HepG2 (cell line): ENCODE data around the gene SBNO1. TPM values are rescaled to one million over a fixed set of nuclear protein-coding genes. Genes with fewer than 3 reads are reported as not detected.

ENCODE experiments used
- AKAP8 ChIP-seq: sonication (generic); formaldehyde crosslinking; IDR thresholded peaks from 2 replicates; pipeline ENCODE4 v1.5.1; 2020; ENCODE audit warnings: mild to moderate bottlenecking, missing genetic modification reagents
- ATF7-NPFF ChIP-seq: sonication (generic); formaldehyde crosslinking; IDR thresholded peaks from 2 replicates; pipeline ENCODE4 v1.8.1; 2023; ENCODE audit warnings: mild to moderate bottlenecking, low read depth, missing genetic modification reagents, moderate library complexity
- ATRX ChIP-seq: sonication (generic); formaldehyde crosslinking; IDR thresholded peaks from 2 replicates; pipeline ENCODE4 v1.4.0; 2020; ENCODE audit warnings: missing genetic modification reagents, borderline replicate concordance
- HOXA7 ChIP-seq: sonication (generic); formaldehyde crosslinking; IDR thresholded peaks from 2 replicates; pipeline ENCODE4 v1.8.1; 2022; ENCODE audit warnings: mild to moderate bottlenecking, missing genetic modification reagents, moderate library complexity
- HOXA9 ChIP-seq: sonication (generic); formaldehyde crosslinking; IDR thresholded peaks from 2 replicates; pipeline ENCODE4 v1.8.1; 2022; ENCODE audit warnings: missing genetic modification reagents, mild to moderate bottlenecking, moderate library complexity, borderline replicate concordance
- IKZF4 ChIP-seq: sonication (generic); formaldehyde crosslinking; IDR thresholded peaks from 2 replicates; pipeline ENCODE4 v1.5.1; 2020; ENCODE audit warnings: borderline replicate concordance, mild to moderate bottlenecking, low read depth, missing genetic modification reagents; ENCODE audit errors: not compliant biosample characterization
- ISX ChIP-seq: sonication (generic); formaldehyde crosslinking; conservative IDR thresholded peaks from 2 replicates; pipeline ENCODE4 v1.5.0; 2020; ENCODE audit warnings: missing genetic modification reagents
- RBM22 ChIP-seq: fragments of 200-400 bp; formaldehyde crosslinking; optimal IDR thresholded peaks from 2 replicates; pipeline ENCODE3; 2017; ENCODE audit warnings: mild to moderate bottlenecking, low read length, moderate library complexity
- SNAI1 ChIP-seq: sonication (generic); formaldehyde crosslinking; IDR thresholded peaks from 2 replicates; pipeline ENCODE4 v1.5.0; 2020; ENCODE audit warnings: mild to moderate bottlenecking, missing genetic modification reagents, borderline replicate concordance
- SOX6 ChIP-seq, 2 experiments: fragments of 450-650 bp in 1 of 2; sonication (generic) in 1 of 2; formaldehyde crosslinking in 1 of 2; IDR thresholded peaks; 2 replicates each; pipeline versions ENCODE4 v1.4.0 to v1.6.1; 2017 to 2020; ENCODE audit warnings: antibody characterized with exemption in 1 of 2, mild to moderate bottlenecking in 1 of 2, missing genetic modification reagents in 1 of 2
- SUZ12 ChIP-seq: fragments of 150-350 bp; IDR thresholded peaks from 2 replicates; pipeline ENCODE4 v1.6.1; 2014; ENCODE audit warnings: low read depth, low read length
- ZNF251 ChIP-seq: sonication (generic); formaldehyde crosslinking; IDR thresholded peaks from 2 replicates; pipeline ENCODE4 v1.9.0; 2021; ENCODE audit warnings: mild to moderate bottlenecking, missing genetic modification reagents
- ZNF788 ChIP-seq: sonication (generic); formaldehyde crosslinking; IDR thresholded peaks from 2 replicates; pipeline ENCODE4 v1.5.0; 2020; ENCODE audit warnings: mild to moderate bottlenecking, missing genetic modification reagents, borderline replicate concordance
- ZNF891 ChIP-seq: sonication (generic); formaldehyde crosslinking; IDR thresholded peaks from 2 replicates; pipeline ENCODE4 v1.5.0; 2020; ENCODE audit warnings: mild to moderate bottlenecking, missing genetic modification reagents
- polyA plus RNA-seq, 8 experiments: library from polyadenylated mRNA; depleted of rRNA in 3 of 8; stranded (reverse) in 7 of 8; unstranded in 1 of 8; fragments of >200 nt; fragmentation: Illumina TruSeq in 4 of 8; extraction: Trizol in 4 of 8; gene quantifications; 2 replicates each; pipeline versions ENCODE4 v1.2.1 to v1.2.3, GENCODE V29; 2011 to 2016; ENCODE audit warnings: low read depth in 4 of 8, missing spikeins in 1 of 8, mixed read lengths in 1 of 8; ENCODE audit not compliant: insufficient read depth in 1 of 8
- total RNA-seq, 5 experiments: library from RNA; depleted of rRNA; stranded (reverse); fragments of >200 nt; fragmentation: Illumina TruSeq; extraction: Trizol; gene quantifications; 2 replicates each; pipeline ENCODE4 v1.2.3, GENCODE V29; 2016; ENCODE audit warnings: low read depth in 1 of 5
- TF ChIP-seq, protein P1 (sequence below): IDR thresholded peaks from 2 replicates; pipeline ENCODE4 v1.6.1; 2016; ENCODE audit warnings: low read depth, missing genetic modification reagents, missing compliant biosample characterization
- TF ChIP-seq, protein P2 (sequence below): sonication (generic); formaldehyde crosslinking; IDR thresholded peaks from 2 replicates; pipeline ENCODE4 v1.9.0; 2021; ENCODE audit warnings: missing genetic modification reagents, borderline replicate concordance
- TF ChIP-seq, protein P3 (sequence below): sonication (generic); formaldehyde crosslinking; IDR thresholded peaks from 2 replicates; pipeline ENCODE4 v1.4.0; 2020; ENCODE audit warnings: missing genetic modification reagents, borderline replicate concordance
- TF ChIP-seq, protein P4 (sequence below): IDR thresholded peaks from 2 replicates; pipeline ENCODE4 v1.6.1; 2012; ENCODE audit warnings: inconsistent platforms

The SBNO1 gene
- total and polyA plus RNA-seq, 2 of the 13 experiments (the other 11 are each of a cell fraction or from before 2014, with no cell fraction given): 10.9 to 40.2 TPM

DNA sequence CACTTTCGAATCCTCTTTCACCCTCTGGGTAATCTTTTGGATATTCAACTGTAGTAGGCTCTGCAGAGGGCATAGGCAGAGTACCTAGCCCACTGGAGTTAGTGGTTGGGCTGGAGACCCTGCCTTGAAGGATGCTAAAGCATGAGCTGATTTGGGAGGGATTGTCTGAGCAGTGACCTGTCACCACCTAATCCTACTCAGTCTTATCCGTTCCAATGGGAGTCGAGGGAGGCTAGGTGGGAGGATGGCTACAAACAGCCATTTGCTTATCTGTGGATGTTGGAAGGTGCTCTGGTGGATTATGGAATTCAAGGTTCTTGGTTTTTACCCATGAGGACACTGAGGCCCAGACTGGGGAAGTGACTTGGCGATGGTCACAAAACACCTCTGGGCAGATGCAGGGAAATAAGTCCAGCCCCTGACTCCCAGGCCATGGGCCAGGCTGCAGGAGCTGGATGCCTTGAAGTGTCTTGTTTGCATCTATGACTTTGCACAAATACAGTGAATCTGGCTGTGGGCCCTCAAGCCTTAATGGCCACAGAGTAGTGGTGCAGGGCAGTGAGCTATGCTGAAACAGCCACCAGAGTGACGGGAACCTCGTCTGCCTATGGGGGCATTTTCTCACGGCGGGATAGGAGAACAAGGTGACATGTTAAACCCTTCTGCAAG, 23.0 kb upstream of the SBNO1 start (continued):
- TF ChIP-seq, protein P1, sequence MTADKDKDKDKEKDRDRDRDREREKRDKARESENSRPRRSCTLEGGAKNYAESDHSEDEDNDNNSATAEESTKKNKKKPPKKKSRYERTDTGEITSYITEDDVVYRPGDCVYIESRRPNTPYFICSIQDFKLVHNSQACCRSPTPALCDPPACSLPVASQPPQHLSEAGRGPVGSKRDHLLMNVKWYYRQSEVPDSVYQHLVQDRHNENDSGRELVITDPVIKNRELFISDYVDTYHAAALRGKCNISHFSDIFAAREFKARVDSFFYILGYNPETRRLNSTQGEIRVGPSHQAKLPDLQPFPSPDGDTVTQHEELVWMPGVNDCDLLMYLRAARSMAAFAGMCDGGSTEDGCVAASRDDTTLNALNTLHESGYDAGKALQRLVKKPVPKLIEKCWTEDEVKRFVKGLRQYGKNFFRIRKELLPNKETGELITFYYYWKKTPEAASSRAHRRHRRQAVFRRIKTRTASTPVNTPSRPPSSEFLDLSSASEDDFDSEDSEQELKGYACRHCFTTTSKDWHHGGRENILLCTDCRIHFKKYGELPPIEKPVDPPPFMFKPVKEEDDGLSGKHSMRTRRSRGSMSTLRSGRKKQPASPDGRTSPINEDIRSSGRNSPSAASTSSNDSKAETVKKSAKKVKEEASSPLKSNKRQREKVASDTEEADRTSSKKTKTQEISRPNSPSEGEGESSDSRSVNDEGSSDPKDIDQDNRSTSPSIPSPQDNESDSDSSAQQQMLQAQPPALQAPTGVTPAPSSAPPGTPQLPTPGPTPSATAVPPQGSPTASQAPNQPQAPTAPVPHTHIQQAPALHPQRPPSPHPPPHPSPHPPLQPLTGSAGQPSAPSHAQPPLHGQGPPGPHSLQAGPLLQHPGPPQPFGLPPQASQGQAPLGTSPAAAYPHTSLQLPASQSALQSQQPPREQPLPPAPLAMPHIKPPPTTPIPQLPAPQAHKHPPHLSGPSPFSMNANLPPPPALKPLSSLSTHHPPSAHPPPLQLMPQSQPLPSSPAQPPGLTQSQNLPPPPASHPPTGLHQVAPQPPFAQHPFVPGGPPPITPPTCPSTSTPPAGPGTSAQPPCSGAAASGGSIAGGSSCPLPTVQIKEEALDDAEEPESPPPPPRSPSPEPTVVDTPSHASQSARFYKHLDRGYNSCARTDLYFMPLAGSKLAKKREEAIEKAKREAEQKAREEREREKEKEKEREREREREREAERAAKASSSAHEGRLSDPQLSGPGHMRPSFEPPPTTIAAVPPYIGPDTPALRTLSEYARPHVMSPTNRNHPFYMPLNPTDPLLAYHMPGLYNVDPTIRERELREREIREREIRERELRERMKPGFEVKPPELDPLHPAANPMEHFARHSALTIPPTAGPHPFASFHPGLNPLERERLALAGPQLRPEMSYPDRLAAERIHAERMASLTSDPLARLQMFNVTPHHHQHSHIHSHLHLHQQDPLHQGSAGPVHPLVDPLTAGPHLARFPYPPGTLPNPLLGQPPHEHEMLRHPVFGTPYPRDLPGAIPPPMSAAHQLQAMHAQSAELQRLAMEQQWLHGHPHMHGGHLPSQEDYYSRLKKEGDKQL: no peak
- no peak for TF ChIP-seq ATF7-NPFF (CRISPR knock-in tag)
- TF ChIP-seq SUZ12: no peak
- TF ChIP-seq, protein P2, sequence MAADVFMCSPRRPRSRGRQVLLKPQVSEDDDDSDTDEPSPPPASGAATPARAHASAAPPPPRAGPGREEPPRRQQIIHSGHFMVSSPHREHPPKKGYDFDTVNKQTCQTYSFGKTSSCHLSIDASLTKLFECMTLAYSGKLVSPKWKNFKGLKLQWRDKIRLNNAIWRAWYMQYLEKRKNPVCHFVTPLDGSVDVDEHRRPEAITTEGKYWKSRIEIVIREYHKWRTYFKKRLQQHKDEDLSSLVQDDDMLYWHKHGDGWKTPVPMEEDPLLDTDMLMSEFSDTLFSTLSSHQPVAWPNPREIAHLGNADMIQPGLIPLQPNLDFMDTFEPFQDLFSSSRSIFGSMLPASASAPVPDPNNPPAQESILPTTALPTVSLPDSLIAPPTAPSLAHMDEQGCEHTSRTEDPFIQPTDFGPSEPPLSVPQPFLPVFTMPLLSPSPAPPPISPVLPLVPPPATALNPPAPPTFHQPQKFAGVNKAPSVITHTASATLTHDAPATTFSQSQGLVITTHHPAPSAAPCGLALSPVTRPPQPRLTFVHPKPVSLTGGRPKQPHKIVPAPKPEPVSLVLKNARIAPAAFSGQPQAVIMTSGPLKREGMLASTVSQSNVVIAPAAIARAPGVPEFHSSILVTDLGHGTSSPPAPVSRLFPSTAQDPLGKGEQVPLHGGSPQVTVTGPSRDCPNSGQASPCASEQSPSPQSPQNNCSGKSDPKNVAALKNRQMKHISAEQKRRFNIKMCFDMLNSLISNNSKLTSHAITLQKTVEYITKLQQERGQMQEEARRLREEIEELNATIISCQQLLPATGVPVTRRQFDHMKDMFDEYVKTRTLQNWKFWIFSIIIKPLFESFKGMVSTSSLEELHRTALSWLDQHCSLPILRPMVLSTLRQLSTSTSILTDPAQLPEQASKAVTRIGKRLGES (CRISPR knock-in tag): no peak
- no peak for TF ChIP-seq RBM22
- no peak for TF ChIP-seq AKAP8 (CRISPR knock-in tag)
- no peak for TF ChIP-seq HOXA7 (CRISPR knock-in tag)
- TF ChIP-seq ATRX (CRISPR knock-in tag): no peak
- TF ChIP-seq, protein P3, sequence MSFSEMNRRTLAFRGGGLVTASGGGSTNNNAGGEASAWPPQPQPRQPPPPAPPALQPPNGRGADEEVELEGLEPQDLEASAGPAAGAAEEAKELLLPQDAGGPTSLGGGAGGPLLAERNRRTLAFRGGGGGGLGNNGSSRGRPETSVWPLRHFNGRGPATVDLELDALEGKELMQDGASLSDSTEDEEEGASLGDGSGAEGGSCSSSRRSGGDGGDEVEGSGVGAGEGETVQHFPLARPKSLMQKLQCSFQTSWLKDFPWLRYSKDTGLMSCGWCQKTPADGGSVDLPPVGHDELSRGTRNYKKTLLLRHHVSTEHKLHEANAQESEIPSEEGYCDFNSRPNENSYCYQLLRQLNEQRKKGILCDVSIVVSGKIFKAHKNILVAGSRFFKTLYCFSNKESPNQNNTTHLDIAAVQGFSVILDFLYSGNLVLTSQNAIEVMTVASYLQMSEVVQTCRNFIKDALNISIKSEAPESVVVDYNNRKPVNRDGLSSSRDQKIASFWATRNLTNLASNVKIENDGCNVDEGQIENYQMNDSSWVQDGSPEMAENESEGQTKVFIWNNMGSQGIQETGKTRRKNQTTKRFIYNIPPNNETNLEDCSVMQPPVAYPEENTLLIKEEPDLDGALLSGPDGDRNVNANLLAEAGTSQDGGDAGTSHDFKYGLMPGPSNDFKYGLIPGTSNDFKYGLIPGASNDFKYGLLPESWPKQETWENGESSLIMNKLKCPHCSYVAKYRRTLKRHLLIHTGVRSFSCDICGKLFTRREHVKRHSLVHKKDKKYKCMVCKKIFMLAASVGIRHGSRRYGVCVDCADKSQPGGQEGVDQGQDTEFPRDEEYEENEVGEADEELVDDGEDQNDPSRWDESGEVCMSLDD (CRISPR knock-in tag): no peak
- no peak for TF ChIP-seq SOX6 (IDR thresholded peaks at IDR 0.05)
- no peak for TF ChIP-seq SOX6 (CRISPR knock-in tag; IDR thresholded peaks at IDR 0.05)
- TF ChIP-seq HOXA9 (CRISPR knock-in tag): no peak
- TF ChIP-seq SNAI1: no peak
- no peak for TF ChIP-seq ZNF251
- TF ChIP-seq ZNF788 (CRISPR knock-in tag): 0 out of 2 replicates have a peak, but pooled peaks have one; percentile 15
- TF ChIP-seq, protein P4, sequence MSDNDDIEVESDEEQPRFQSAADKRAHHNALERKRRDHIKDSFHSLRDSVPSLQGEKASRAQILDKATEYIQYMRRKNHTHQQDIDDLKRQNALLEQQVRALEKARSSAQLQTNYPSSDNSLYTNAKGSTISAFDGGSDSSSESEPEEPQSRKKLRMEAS: no peak
- TF ChIP-seq IKZF4 (CRISPR knock-in tag): no peak
- TF ChIP-seq ISX (CRISPR knock-in tag): no peak
- TF ChIP-seq ZNF891 (CRISPR knock-in tag): peak; percentile 20; the same call in 1 of the 2 replicates
